ENCODE measurements around the gene IL17RC.
"Not testable (repeated sequence)": the region's sequence is repeated elsewhere in the genome, so short reads cannot be mapped to it uniquely, and the experiment has no call there.

Gene IL17RC

DNA sequence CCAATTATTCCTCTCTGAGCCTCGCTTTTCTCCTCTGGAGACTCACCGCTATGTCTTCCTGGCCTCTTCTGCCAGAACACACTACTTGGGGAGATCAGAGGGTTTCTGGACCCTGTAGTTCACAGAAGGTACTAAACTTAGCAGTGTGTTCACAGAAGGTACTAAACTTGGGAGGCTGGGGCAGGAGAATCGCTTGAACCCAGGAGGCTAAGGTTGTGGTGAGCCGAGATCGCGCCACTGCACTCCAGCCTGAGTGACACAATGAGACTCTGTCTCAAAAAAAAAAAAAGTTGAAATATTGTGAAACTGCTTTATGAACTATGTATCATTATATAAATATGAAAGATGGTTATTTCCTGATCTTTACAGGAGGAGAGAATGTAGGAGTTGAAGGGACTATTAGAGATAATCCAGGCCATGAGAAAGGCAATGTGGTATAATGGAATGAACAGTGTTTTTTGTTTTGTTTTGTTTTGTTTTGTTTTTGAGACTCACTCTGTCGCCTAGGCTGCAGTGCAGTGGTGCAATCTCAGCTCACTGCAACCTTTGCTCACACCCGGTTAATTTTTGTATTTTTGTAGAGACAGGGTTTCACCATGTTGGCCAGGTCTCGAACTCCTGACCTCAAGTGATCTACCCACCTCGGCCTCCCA is 20.0 kb upstream of the IL17RC start:
- DNase-seq: not testable (repeated sequence)

DNA sequence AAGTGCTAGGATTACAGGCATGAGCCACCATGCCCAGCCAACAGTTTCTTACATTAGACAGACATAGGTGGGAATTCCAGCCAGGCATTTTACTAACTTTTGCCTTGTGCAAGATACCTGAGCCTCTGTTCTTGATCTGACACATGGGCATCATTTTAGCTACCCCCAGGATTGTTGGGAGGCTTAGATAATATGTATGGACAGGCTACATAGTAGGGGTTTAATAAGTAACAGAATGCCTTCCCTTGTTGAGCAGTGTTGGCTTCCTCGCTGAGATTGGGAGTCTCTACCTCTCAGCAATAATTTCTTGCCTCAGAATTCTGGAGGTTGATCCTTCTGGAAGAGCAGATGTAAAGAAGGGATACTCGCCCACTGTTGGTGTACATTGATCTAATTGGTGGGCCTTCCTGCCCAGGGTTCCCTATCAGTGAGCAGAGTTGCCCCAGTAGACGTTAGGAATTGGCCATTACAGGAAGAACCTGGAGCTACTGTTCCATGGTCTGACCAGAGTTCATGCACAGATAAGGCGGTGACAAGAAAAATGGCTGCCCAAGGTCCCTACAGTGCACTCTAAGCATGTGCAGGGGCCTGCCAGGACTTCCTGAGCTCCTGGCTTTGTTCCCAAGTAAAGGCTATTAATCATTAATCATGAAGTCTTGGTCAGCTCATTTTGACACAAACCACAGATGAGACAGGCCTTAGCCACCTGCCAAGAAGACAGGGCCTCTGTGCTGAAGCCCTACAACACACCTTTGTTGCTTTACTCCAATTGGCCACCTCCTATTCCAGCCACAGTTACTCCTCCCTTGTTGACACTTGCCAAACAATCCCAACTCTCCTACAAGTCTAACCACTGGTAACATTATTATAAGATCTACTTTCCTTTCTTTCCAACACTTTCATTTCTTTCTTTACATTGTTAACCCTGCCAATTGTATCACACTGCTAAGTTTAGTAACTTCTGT is 19.2 kb upstream of the IL17RC start:
- DNase-seq: no peak

DNA sequence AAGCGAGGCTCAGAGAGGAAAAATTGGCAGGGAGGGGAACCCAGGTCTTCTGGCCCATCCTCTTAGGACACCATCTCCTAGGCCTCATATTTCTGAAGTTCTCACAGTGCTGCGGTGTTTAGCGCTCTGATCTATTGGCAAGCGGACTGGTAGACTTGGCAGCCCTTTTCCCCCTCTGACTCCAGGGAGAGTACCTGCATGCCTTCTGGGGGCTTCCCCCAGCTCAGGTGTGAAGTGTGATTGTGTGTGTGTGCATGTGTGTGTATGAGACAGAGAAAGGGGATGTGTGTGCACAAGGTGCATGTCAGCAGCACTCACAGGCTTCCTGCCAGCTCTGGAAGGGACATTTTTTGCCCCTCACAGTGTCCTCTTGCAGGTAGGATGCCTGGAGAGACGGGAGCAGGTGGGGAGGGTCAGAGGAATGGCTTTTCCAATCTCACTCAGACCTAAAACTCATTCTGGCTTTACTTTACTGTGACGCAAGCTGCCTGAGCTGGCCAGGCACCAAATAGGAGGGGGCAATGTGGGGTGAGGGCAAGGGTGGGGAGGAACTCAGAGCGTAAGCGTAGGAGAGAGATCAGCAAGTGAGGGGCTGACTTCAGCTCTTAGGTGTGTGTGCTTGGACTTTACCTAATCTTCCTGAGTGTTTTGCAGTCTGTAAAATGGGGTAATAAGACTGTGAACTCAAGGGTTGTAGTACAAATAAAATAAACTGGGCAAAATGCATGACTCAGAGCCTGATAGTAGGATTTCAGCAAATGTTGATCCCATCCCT is 18.2 kb upstream of the IL17RC start:
- DNase-seq: no peak

DNA sequence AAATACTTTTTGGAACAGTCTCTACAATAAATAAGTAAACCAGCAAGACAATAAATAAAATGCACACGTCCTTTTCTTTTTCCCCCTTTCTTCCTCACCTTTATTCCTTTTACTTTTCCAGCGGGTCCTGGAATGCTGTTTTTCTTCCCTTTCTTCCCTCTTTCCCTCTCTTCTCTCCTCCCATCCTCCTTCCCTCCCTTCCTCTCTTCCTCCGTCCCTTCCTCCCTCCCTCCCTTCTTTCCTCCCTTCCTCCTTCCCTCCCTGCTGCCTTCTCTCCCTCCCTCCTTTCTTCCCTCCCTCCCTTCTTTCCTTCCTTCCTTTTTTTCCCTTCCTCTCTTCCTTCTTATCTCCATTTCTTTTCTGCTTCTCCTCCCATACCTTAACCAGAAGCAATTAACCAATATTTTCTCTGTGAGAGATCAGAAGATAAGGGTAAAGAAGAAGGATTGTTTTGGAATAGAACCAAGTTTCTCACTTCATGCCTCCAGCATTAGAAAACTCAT is 17.6 kb upstream of the IL17RC start:
- DNase-seq: no peak

DNA sequence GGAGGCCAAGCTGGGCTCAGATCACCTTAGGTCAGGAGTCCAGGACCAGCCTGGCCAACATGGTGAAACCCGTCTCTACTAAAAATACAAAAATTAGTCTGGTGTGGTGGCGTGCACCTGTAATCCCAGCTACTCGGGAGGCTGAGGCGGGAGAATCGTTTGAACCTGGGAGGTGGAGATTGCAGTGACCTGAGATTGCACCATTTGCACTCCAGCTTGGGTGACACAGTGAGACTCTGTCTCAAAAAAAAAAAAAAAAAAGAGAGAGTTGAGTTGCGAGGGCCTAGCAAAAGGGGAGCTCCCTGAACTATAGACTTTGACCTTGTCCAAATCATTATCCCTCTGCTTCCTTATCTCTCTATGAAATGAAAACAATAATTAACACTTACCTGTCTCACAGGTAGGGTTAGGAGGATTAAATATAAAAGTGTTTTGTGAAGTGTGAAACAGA is 15.9 kb upstream of the IL17RC start:
- DNase-seq: not testable (repeated sequence)

DNA sequence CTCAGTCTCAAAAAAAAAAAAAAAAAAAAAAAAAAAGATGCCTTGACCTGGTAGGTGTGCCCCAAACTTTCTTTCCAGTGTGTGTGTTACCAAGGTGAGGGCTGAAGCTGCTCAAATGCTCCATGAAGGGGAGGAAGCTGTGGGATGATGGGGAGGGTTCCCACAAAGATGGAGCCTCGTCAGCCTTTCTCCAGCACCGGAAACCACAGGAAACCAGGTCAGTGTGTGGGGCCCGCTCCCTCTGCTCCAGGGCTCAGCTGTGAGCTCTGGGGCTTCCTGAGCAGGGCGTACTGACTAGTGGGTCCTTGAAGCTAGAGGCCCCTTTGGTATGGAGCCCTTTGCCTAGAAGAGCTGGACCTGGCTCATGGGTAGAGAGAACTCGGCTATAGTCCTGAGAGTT is 14.9 kb upstream of the IL17RC start:
- DNase-seq: no peak

DNA sequence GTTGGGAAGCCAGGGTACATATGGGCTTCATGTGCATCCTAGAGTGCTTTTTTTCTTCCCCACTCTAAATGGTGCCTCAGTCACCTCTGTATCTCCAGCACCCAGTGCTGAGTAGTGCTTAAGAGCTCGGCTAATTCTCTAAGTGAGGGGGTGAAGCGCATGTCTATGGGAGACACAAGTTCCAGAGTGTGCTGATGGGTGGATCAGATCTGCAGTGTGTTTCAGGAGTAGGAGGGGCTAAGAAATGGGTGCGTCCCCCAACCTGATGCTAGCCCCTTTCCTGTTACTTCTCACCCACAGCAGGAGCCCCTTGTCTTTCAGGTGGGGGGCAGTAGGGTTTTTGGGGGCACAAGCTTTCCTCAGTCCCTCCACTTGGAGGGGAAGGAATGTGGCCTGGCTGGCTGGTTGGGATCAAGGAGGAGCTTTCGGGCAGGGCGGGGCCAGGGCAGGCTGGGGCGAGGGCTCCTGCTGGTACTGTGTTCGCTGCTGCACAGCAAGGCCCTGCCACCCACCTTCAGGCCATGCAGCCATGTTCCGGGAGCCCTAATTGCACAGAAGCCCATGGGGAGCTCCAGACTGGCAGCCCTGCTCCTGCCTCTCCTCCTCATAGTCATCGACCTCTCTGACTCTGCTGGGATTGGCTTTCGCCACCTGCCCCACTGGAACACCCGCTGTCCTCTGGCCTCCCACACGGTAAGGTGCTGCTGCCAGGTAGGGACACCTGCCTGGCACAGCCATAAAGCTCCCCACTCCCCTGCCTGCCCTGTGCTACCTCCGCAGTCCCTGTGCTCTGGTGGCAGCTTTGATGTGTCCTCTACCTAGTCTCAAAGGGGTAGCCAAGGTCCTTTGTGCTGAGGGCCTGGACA is 14.3 kb upstream of the IL17RC start, which contains the start of gene IL17RE:
Gene IL17RE (plus strand): TSS at position 477 of the 866 bp plus-strand sequence. CDS start 85 bp downstream, at position 562.
- DNase-seq: no peak

DNA sequence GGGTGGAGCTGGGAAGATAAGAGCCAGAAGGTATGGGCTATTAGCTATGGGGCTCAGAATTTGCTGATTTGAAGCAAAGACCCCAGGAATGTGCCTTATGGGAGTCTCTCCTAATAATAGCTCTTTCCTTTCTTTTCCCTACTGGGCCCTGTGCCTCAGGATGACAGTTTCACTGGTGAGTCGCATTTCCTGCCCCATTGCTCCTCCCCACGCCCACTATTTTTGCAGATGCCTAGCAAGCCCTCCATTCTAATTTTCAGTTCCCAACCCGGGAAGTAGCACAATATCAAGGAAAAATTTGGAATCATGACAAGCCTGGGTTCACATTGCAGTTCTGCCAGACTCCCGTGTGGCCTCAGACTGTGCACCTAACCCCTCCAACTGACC is 13.7 kb upstream of the IL17RC start:
- DNase-seq: no peak

DNA sequence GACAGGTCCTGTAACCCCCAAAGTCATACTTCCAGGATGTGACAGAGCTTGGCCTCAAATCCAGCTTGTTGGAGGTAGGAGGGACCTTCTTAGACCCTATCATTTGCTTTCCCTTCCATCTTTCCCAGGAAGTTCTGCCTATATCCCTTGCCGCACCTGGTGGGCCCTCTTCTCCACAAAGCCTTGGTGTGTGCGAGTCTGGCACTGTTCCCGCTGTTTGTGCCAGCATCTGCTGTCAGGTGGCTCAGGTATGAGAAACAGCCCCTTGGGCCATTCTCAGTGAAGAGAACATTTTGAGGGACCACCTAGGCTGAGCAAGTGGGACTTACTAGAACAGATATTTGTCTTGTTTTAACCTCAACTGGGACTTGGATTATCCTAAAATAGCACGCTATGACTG is 13.0 kb upstream of the IL17RC start:
- no peak for DNase-seq

DNA sequence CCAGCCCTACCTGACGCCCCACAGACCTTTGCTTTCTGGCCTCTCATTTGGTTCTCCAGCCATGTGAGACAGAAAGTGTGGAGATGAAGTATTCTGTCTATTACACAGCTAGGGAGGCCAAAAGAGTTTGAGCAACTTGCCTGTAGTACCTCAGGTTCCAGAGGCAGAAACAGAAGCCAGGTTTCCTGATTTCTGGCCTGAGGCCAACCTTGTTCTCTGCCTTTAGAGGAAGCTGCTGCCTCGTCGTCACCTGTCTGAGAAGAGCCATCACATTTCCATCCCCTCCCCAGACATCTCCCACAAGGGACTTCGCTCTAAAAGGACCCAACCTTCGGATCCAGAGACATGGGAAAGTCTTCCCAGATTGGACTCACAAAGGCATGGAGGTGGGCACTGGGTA is 10.4 kb upstream of the IL17RC start:
- no peak for DNase-seq

DNA sequence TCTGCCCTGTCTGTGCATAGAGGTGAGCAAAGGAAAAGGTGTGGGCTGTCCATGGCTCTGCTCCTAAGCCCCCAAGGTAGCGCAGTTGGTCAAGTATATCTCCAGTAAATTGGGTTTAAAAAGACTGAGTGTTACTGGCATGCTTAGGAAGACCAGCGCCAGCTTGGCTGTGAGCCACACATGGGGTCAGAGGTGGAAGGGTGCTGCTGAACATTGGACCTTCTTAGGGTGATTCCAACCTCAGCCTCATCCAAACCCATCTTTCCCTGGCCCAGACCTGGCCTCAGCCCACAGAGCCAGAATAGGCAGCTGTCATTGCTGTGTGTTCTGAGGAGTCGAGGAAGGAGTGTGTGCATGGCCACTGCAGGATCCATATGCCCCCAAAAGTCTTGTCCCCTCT is 8.6 kb upstream of the IL17RC start:
- DNase-seq: no peak

DNA sequence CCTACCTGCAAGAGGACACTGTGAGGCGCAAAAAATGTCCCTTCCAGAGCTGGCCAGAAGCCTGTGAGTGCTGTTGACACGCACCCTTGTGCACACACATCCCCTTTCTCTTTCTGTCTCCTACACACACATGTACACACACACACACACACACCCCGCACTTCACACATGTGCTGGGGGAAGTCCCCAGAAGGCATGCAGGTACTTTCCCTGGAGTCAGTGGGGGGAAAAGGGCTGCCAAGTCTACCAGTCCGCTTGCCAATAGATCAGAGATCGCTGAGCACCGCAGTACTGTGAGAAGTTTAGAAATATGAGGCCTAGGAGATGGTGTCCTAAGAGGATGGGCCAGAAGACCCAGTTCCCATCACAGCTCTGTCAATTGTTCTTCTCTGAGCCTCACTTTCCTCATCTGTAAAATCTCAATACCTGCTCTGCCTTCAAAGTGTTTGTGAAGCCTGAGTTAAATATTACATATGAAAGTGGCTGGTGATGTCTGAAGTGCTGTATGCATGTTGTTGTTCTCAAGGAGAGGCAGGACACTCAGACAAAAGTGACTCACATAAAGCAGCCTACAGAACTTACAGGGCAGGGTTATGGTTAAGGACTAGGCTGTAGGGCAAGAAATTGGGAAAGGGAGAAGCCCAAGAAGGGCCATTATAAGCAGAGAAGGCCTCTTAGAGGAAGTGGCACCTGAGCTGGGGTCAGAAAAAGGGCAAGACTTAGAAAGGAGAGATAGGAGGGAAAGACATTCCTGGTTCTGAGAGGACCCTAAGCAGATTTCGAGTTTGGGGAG is 7.5 kb upstream of the IL17RC start:
- DNase-seq: no peak

DNA sequence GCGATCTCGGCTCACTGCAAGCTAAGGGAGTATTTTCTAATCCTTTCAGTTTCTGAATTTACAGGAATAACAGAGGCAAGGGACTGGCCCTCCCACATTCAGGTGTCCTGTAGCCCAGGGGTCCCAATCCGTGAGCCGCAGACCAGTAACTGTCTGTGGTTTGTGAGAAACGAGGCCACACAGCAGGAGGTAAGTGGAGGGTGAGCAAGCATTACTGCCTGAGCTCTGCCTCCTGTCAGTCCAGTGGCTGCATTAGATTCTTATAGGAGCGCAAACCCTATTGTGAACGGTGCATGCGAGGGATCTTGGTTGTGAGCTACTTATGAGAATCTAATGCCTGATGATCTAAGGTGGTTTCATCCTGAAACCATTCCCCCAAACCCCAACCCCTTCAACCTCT is 5.0 kb upstream of the IL17RC start:
- DNase-seq: no peak

DNA sequence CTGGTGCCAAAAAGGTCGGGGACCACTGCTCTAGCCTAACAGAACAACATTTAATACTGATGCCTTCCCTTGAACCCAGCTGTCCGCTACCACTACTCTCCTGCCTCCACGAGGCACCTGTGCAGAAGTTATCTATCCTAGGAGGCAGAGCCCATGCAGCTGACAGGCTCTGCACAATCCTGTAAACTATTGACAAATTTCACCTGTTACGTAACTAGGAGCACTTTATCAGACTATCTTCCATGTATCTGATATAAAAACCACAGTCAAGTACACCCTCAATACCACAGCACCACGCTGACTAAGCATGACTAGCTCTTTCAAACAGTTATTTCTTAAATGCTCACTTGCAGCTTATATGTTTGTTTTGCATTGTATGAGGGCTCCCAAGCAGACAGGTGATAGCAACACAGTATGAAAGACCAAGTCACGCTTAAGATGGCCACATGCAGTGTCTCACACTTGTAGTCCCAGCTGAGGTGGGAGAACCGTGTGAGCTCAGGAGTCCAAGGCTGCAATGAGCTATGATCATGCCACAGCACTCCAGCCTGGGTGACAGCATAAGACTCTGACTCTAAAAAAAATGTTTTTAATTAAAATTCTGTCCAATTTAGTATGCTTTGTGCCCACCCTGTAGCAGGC is 4.5 kb upstream of the IL17RC start:
- no peak for DNase-seq

DNA sequence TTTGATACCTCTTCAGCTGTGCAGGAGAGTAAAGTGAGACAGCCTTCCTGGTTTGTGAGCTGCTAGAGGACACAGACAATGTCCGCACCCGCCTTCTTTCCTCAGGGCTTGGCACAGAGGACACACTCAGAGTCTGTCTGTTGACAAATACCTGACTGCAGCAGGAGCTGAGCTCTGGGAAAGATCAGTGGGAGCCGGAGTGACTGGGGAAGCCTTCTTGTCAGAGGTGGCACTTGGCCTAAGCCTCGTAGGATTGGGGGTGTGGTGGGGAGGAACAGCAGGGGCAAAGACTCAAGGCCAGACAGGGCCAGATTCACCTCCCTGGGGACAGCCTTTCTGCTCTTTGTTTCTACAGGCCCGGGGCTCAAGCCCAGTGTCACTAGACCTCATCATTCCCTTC is 3.3 kb upstream of the IL17RC start:
- no peak for DNase-seq

DNA sequence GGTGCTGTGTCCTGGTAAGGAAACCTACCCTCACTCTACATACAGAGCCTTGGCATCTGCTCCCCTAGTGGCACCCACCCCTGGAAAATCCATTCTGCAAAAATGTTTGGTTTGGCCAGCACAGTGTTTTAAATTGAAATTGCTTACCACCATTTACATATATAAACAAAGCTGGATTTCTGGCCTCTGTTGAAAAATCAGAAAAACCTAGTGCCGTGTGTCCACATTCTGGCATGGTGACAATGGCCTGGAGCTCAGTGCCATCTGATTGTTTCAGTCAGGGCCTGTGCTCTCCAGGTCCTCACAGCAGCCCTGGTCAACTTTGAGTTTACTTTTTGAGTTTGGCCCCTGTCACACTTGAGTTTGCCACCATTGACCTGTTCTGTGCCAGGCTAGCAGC is 2.9 kb upstream of the IL17RC start:
- DNase-seq: no peak

DNA sequence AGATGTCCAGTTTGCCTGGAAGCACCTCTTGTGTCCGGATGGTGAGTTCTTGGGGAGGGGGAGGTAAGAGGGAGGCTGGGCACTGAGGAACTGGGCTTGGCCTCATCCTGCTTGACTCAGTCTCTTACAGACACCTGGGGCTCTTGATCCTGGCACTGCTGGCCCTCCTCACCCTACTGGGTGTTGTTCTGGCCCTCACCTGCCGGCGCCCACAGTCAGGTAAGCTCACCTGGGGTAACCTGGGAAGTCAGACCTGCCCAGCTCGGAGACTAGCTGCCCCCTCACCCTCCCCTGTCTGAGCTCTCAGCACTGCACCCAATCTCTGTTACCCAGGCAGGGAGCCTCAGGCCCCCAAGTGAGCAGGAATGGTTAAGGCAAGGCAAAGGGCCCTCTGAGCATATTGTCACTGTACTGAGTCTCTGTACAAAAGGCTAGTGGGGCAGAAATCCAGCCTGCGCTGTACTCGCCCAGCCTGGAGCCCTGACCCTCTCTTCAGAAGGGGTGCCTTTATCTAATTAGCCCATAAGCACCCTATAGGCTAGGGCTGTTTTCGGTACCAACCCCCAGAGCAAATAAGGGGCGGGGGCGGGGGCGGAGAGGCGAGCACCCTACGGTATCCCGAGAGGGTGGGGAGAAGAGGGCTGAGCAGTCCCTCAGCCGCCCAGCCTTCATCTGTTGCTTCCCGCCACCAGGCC is 2.2 kb upstream of the IL17RC start:
- no peak for DNase-seq

DNA sequence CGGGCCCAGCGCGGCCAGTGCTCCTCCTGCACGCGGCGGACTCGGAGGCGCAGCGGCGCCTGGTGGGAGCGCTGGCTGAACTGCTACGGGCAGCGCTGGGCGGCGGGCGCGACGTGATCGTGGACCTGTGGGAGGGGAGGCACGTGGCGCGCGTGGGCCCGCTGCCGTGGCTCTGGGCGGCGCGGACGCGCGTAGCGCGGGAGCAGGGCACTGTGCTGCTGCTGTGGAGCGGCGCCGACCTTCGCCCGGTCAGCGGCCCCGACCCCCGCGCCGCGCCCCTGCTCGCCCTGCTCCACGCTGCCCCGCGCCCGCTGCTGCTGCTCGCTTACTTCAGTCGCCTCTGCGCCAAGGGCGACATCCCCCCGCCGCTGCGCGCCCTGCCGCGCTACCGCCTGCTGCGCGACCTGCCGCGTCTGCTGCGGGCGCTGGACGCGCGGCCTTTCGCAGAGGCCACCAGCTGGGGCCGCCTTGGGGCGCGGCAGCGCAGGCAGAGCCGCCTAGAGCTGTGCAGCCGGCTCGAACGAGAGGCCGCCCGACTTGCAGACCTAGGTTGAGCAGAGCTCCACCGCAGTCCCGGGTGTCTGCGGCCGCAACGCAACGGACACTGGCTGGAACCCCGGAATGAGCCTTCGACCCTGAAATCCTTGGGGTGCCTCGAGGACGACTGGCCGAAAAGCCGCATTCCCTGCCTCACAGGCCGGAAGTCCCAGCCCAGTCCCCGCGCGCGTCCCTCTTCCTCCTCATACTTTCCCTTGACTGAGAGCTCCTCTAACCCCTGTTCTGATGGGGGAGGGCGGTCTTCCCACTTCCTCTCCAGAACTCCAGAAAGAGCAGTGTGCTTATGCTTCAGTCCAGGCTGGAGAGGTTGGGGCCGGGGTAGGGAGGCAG is 1.4 kb upstream of the IL17RC start:
- DNase-seq: peak; percentile 1

DNA sequence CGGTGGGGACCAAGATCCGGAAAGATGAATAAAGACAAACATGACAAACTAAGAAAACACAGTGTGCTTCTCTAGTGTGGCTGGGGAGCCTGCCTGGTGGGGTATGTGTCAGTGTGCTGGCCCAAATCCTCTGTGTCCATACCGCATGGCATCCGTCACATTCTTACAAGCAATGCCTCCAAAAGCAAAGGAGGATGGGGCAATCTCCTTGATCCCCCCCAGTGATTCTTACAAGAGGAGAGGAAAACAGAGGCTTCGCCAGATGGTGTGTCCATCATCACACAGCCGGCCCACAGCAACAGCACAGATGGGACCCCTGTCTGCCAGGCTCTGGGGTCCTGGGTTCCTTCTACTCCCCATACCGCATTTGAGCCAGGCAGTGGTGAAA is 558 bp upstream of the IL17RC start:
- DNase-seq: no peak
